Amygdala (tissue), 56 donors: ENCODE results near the gene MED25.
"Not testable (repeated sequence)": the region's sequence is repeated elsewhere in the genome, so short reads cannot be mapped to it uniquely, and the experiment has no call there.

Experiments
- DNase-seq, 56 donors: peaks; one replicate each; lab custom pipeline; 2025; lab: John Stamatoyannopoulos, UW

MED25 gene

GRCh38 chr19:49812997-49813861, 4.9 kb upstream of the MED25 start, which contains the start of gene FUZ:
Gene FUZ, minus strand, starts transcription at chr19:49813292. Its CDS starts 186 bp downstream, at chr19:49813106.
- DNase-seq = peak; percentile 68 to 99 (median 95)

- no peak for DNase-seq
Observed at GRCh38 chr19:49814010-49814409, 4.1 kb upstream of the MED25 start.

- DNase-seq = no peak
Observed at GRCh38 chr19:49816590-49816989, 1.5 kb upstream of the MED25 start.

- peak in 1 of 56 donors; percentile 45 for DNase-seq
Observed at GRCh38 chr19:49818649-49819370, 721 bp downstream of the MED25 start.

- DNase-seq = not testable (repeated sequence)
Observed at GRCh38 chr19:49819452-49820115, 1.5 kb downstream of the MED25 start.

- no peak for DNase-seq
Observed at GRCh38 chr19:49820125-49820524, 2.0 kb downstream of the MED25 start.

GRCh38 chr19:49823472-49823871, 5.4 kb downstream of the MED25 start:
- no peak for DNase-seq

- no peak for DNase-seq
Observed at GRCh38 chr19:49824662-49825061, 6.6 kb downstream of the MED25 start.

- DNase-seq = no peak
Observed at GRCh38 chr19:49827034-49827433, 8.9 kb downstream of the MED25 start.

- no peak for DNase-seq
Observed at GRCh38 chr19:49829200-49829599, 11.1 kb downstream of the MED25 start.

GRCh38 chr19:49829721-49830120, 11.6 kb downstream of the MED25 start:
- DNase-seq = no peak

- DNase-seq = no peak
Observed at GRCh38 chr19:49830766-49831165, 12.7 kb downstream of the MED25 start.

- no peak for DNase-seq
Observed at GRCh38 chr19:49831592-49831991, 13.5 kb downstream of the MED25 start.

- no peak for DNase-seq
Observed at GRCh38 chr19:49832556-49832955, 14.5 kb downstream of the MED25 start.

GRCh38 chr19:49833599-49833998, 15.5 kb downstream of the MED25 start:
- DNase-seq = peak in 1 of 56 donors; percentile 4

- DNase-seq = no peak
Observed at GRCh38 chr19:49835562-49835961, 17.5 kb downstream of the MED25 start.

- no peak for DNase-seq
Observed at GRCh38 chr19:49836176-49837008, 18.3 kb downstream of the MED25 start.

GRCh38 chr19:49837009-49837310, 18.9 kb downstream of the MED25 start:
- no peak for DNase-seq

- no peak for DNase-seq
Observed at GRCh38 chr19:49837425-49837824, 19.3 kb downstream of the MED25 start.

GRCh38 chr19:49838885-49839588, 20.9 kb downstream of the MED25 start:
- DNase-seq = no peak
